Measurements from ENCODE around the gene PHF21B.
A peak's percentile ranks its signal among the peaks of the same experiment; 100 is the strongest.
"Not testable (repeated sequence)": the region's sequence is repeated elsewhere in the genome, so short reads cannot be mapped to it uniquely, and the experiment has no call there.

The PHF21B gene

DNA sequence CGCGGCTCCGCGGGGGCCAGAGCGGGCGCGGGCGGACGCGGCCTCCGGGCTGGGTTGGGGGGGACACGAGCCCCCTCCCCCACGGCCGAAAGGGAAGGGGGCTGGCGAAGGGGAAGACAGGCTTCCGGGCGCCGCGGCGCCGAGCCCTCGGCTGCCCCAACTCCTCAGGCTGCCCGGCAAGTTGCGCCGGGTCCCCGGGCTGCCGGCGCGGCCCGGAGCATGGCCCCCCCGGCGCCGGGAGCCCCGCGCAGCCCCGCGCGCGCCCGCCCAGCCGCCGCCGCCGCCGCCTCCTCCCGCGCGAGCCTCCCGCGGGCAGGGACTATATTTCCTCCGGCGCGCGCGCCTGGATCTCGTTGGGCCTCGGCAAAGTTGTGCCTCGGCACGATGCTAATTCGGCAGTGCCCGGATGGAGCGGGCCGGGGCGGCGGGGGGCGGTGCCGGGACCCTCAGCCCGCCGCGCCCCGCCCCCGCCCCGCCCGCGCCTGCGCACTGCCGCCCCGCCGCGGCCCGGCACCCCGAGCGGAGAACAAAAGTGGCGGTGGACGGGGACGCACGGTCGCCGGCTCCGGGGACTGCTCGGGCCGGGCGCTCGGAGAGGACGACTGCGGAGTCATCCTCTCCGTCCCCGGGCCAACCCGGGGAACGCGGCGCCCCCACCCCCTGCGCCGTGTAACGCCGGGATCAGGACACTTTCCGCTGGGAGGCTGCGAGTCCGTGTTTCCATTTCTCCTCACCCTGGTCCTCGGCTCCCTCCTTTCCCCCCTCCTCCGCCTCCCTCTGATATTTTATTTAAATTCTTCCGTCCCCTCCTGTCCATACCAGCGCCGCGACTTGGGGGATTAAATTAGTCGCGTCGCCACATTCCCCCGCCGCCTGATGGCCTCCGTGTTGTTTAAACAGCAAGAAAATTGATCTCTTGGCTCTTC is at the start of gene PHF21B:
TSS of gene PHF21B (minus strand) at position 400 of the 926 bp plus-strand sequence. CDS start 456 bp downstream, outside the sequence.
- DNase-seq: peak; percentile 1

DNA sequence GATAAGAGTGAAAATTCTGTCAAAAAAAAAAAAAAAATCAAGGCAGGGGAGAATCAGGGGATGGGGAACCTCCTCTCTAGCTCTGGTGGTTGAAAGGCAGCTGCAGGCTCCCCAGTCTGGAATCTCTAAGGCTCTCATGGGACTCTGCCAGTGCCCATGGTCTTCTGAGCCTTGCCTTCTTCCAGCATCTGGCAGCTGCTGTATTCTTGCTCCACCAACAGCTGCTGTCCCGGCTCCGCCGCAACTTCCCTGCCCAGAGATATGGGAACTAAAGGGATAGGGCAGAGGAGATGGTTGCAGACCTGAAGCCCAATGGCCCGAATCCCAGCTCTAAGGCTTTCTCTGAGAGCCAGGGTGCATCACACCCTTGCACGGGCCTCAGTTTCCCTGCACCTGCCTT is 49.5 kb upstream of the PHF21B start:
- no peak for DNase-seq

DNA sequence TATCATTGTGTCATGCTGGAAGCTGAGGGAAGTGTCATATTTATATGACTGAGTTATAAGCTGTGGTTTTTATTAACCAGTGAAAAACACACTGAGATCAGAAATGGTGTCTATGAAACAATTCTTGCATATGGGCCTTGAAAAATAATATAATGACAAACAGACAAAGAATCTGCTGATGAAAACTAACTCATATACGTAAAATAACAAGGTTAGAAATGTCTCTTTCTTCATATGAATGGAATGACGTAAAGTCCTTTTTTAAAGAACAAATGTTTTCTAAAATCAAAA is 48.8 kb upstream of the PHF21B start:
- DNase-seq: no peak

DNA sequence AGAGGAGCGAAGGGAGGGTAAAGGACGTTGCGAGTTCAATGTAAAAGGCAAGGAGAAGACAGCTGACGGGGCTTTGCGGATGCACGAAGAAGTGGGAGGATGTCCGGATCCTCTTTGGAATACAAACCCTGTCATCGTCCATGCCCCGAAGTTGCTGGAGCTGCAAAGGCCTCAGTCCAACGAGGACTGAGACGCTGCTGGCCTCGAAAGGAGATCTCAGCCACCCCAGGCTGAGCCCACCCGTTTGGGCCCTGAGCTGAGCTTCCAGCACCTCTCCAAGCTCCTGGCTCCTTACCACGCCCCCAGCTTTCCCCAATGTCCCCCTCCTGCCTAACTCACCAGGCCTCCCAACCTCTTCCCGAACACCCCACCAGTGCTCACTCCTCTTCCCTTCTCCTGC is 46.1 kb upstream of the PHF21B start:
- DNase-seq: no peak

DNA sequence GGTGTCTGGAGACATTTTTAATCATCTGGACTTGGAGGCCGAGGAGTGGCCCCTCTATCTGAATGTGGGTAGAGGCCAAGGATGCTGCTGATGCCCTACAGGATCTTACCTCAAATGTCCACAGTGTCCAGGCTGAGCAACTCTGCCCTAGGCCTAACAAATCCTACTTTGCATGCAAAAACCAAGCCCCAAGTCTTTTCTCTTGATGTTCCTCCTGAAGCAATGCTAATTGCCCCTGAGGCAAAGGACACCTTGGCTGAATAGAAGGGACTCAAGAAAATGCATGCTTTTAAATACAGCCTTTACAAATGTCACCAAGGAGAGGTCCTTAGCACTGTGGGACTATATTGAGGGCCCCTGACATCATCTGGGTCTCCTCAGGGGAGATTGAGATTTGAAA is 43.8 kb upstream of the PHF21B start:
- DNase-seq: no peak

DNA sequence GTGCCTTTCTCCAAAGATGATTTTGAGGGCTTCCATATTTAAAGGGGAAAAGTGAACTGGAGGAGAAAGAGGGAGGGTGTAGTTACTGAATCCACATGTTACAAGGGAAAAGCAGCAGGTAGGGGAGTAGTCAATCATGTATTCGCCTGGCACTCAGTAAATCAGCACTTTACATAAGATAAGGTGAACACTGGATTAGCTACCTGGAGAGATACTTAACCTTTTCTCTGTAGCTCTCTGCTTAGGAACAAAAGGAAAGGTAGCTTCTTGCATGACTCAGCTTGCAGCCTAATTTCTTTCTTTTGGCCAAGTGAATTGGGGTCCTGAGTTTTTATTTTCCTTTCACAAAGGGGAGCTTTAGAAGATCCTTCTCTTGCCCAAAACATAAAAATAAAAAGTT is 43.3 kb upstream of the PHF21B start:
- no peak for DNase-seq

DNA sequence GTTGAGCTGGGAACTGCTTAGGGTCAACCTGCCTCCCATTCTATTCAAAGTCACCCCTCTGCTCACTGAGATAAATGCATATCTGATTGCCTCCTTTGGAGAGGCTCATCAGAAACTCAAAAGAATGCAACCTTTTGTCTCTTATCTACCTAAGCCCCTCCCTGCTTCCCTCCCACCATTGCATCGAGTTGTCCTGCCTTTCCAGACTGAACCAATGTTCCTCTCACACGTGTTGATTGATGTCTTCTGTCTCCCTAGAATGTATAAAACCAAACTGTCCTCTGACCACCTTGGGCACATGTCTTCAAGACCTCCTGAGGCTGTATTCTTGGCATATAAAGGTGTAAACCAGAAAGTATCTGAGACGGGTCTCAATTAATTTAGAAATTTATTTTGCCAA is 42.9 kb upstream of the PHF21B start:
- not testable (repeated sequence) for DNase-seq

DNA sequence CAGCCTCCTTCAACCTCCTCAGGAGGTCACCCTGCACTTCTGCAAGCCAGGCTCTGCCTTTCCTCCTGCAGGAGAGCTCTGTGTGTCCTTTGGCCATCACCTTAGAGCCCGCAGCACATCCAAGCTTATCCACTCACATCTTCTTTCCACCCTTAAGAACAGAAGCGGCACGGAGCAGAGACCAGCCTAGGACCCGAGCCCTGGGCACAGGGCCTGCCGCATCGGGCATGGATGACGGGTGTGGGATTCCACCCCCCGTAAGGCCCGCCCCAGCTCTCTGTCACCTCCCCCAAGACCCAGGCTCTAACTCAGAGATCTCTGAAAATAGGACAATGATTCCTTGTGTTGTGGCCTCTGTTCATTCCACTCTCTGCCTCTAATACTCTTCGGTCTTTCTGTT is 42.1 kb upstream of the PHF21B start:
- DNase-seq: no peak

DNA sequence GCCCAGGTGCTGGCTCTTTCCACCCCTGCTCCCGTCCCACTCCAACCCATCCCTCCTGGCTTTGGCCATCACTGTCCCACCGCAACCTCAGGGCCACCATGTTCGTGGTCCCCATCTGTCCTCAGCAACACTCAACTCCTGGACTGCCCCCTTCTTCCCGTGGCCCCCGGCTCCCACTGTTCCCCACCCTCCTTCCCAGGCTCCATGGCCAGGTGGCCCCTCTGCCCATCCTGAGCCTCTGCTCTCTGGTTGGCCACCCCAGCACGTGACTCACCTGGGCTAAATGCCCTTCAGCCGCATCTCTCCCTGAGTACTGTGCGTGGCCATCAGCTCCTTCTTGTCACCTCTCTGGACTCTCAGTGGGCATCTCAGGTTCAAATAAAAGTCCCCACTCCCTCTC is 41.6 kb upstream of the PHF21B start:
- DNase-seq: no peak

DNA sequence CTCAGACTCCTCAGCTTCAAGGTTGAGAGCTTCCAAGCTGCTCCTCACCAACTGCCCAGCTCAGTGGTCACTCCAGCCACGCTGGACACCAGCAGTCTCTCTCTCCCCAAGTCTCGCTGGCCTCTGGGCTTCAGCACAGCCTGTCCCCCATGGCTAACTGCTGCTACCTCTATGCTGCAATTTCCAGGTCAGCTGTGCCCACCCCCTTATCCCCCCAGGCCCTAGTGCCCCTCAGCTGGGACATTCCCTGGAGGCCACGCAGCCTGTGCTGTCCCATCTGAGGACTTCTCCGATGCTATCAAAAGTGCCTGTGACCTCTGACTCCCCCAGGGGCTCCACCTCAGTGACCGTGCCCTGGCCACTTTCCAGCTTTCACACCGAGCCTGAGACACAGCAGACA is 37.5 kb upstream of the PHF21B start:
- DNase-seq: no peak

DNA sequence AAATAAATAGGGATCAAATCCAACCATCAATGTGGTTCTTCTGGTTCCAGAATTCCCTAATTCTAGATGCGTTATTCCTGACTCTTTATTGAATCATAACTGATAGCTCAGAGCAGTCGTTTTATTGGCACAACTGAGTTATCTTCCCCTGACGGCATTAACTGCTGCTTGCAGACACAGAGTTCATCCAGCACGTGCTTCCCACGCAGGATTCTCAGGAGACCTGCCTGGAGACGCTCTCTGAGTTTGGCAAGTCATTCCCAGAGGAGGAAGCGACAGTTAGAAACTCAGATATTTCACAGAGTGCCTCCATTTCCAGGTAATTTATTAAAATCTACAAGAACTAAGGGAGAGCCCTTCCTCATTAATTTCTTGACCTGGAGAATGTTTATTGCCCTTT is 35.4 kb upstream of the PHF21B start:
- no peak for DNase-seq

DNA sequence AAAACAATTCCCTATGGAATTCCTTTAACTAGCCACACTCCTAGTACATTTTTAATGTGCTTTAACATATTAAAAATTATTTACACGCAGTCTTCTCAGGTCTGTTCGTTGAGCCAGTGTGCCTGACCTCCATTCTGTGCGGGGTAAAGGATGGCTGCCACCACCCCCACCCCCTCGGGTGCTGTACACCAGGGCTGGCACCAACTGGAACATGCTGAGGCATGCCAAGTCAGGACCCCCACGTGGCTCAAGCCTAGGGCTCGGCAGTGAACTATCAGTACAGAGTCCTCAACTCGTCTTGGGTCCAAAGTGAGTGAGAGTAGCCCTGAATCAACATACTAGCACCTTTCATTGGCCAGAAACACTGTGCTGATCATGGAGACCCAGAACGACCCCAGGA is 32.5 kb upstream of the PHF21B start:
- no peak for DNase-seq

DNA sequence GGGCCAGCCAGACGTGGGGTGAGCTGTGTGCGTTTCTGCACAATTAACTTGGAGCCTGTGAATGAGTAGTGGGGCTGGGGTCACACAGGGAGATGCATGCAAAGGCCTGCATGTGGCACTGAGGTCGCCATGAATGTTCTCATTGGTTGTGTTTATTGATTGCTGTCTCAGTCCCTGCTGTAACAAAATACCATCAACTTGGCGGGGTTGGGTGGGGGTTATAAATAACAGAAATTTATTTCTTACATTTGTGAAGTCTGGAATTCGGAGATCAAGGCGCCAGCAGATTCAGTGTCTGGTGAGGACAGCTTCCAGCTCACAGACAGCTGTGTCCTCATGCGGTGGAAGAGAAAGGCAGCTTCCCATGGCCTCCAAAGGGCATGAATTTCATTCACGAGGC is 29.3 kb upstream of the PHF21B start:
- no peak for DNase-seq

DNA sequence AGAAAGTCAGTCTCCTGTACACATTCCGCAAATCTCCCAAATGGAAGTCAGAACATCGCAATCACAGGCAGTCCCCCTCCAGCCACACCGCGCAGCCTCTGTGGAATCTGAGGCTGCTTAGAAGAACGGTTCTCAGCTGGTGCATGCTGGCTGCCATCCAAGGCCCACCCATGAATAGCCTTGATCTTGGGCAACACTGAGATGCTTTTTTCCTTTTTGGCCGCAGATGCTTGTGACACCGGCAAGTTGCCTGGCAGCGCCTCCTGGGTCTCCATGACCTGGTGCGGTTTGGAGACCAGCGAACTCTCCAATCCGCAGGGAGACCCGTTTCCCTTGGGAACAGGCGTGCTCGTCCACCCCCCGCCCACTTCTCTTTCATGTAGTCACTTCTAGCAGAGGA is 26.3 kb upstream of the PHF21B start:
- DNase-seq: no peak

DNA sequence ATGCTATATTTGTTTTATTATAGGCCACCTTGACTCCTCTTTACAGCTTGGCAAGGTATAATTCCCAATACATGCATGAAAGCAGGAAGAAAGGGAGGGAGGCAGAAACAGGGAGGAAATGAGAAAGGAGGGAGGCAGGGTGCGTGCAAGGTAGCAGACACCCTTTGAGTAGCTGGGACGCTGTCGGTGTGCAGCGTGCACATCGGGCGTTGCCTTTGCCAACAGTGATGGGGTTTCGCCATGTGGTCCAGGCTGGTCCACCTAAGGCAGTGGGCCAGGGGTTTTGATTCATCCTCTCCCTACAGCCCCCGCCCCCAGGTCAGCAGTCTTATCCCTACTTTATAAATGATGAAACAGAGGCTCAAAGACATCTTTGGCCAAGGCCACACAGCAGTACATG is 25.0 kb upstream of the PHF21B start:
- no peak for DNase-seq

DNA sequence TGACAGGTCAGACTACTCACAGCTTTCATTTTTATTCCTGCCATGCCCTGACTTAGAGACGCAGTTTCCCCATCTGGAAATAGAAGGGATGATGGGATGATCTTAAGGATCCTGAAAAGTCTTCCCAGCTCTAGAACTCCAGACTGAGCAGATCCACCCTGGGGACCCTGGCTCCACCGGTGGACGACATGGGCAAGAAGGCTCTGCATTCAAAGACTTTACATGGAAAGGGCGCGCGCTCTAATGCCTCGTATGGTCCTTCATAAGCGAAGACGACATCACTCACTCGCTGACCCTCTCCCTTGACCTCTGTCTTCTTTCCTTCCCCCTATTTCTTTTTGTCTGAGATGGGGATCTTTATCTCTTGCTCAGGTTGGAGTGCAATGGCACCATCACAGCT is 24.4 kb upstream of the PHF21B start:
- no peak for DNase-seq

DNA sequence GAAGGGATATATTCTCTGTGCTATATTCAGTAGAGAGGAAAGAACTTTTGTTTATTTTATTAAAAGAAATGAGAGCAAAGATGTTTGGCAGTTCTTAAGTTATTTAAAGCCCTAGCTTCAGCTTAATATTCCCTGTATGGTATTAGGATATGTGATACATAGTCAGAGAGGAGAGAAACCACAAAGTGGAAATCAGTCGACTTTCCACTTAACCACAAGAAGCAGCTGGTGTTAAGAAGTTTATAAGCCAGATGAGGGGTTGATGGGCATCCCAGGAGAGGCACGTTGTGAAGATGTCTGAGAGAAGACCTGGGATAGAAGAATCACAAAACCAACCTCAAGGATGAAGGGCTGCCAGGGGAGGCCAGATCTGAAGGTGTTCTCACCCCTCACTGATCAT is 23.3 kb upstream of the PHF21B start:
- DNase-seq: no peak

DNA sequence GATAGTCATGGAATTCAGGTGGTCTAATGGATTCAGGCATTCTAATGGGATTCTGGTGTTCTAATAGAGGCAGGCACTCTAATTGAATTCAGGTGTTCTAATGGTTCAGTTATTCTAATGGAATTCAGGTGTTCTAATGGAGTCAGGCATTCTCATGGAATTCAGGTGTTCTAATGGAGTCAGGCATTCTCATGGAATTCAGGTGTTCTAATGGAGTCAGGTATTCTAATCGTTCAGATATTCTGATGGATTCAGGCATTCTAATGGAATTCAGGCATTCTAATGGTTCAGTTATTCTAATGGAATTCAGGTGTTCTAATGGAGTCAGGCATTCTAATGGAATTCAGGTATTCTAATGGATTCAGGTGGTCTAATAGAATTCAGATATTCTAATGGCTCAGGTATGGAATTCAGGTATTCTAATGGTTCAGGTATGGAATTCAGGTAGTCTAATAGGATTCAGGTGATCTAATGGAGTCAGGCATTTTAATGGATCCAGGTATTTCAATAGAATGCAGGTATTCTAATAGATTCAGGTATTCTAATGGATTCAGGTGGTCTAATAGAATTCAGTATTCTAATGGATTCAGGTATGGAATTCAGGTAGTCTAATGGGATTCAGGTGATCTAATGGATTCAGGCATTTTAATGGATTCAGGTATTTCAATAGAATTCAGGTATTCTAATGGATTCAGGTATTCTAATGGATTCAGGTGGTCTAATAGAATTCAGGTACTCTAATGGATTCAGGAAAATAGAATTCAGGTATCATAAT is 22.0 kb upstream of the PHF21B start:
- DNase-seq: no peak

DNA sequence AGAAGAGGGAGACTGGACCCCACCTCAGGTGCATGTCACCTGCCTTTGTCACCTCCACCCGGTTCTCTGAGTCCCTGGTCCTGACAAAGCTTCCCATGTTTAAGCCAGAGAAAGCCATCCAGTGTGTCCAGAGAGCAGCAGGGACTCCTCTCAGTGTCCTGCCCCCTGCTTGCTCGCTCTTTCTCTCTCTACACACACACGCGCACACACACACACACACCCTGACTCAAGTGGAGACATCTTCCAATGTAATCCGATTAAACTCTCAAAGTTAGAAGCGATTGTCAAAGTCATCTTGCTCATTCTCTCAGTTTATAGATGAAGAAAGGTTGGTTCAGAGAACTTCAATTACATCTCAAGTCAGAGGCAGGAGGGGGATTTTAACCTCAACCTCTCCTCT is 19.7 kb upstream of the PHF21B start:
- no peak for DNase-seq

DNA sequence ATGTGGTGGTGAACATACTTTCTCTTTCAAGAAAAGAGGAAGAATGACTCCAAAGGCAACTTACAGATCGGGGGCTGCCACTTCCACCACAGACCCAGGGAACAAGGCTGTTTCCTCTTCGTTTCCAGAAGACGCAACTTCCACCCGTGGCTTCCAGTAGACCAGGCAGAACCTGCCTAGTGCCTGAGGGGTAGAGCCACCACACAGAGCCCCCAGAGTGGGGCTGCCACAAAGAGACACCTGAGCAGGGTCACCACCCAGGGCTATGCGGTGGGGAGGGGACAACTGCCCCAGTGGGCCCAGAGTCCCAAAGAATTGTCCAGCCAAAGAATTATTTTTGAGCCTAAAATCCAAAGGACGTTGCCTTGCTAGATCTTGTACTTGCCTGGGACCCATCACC is 16.7 kb upstream of the PHF21B start:
- no peak for DNase-seq

DNA sequence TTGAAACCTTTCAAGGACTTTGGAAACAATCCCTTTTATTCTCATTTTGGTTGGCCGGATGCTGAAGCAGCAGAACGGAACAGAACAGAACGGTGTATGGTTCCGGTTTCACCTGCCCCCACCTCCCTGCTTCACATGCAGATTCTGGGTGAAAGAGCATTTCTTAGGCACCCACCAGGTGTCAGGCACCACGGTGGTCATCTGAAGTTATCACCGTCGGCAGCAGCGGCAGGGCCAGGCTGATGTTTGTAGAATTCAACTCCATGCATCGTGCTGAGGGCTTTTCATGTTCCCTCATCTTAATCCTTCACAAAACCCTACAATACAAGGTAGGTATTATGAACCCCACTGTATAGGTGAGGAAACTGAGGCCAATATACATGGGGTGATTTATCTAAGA is 13.6 kb upstream of the PHF21B start:
- no peak for DNase-seq

DNA sequence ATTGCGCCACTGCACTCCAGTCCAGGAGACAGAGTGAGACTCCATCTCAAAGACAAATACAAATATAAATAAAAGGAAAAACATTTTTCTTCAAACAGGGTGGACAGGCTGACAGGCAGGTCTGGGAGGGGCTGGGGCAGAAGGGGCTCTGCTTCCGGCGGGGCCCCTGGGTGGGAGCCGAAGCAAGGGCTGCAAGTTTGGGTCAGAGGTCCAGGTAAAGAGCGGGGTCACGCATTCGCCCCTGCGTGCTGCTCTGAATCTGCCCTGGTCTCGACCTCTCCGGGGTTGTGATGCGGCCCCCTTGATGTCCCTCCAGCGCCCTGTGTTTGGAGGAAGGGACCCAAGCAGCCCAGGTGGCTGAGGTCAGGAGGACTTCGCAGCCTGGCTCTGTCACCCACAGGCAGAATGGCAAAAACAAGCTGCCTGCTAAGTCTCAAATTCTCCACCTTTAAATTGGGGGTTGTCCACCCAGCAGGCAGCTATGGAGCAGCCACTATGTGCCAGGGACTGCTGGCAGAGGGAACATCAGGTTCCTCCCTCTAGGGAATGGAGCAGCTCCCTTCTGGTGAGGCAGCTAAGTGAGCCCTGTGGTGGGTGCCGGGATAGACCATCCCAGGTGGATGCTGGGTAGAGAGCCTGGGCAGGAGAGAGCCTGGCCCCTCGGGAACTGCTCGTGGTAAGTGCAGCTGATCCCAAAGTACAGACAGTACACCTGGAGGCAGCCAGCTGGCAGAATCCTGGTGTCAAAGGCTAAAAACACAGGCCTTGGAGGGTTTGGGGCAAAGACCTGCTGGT is 10.3 kb upstream of the PHF21B start:
- no peak for DNase-seq

DNA sequence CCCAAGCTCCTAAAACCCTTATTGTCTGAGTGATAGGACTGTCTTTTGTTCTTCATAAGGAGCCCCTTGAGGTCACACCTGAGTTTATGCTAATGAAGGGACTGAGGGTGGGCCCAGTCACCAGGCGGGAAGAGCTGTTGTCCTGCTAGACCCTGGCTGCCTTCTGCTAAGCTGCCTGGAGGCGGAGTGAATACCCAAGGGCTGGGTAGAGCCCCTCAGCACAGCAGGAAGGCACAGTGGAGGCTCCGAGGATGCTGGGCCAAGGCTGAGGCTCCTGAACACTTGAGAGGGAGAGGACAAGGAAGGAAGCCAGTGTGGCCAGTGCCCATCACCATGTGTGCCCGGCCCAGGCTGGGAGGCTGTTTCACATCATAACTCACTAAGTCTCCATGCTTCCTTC is 4.8 kb upstream of the PHF21B start:
- no peak for DNase-seq

DNA sequence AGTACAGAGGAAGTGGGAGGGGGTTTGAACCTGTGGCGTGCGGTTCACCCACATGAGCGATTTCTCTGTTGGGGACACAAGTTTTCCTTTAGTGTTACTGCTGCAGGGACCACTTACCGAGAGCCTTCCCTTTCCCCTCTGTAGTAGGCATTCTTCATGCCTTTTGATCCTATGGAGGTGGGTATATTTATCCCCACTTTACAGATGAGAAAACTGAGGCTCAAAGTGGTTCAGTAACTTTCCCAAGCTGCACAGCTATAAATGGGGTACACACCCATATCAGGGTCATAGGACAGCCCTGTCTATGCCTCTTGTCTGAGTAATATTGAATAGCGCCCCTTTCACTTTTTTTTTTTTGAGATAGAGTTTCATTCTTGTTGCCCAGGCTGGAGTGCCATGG is 3.3 kb upstream of the PHF21B start:
- DNase-seq: no peak

Data from CD4-positive, alpha-beta T cell treated with Interleukin-10 for 1 hour (primary cell).